ENCODE measurements around the gene COQ10A.

The COQ10A gene

GRCh38 chr12:56231184-56231582, 35.6 kb upstream of the COQ10A start:
- H3K9me3 ChIP-seq (ENCODE audit: insufficient read depth, low read length) = no peaks in the 10 kb centered on the region
- no peak overlapping the region for H3K27ac ChIP-seq (ENCODE audit: low read depth, low read length)
- no peaks in the 10 kb centered on the region for H3K27me3 ChIP-seq (ENCODE audit: low read length)
- no peak overlapping the region for H3K9ac ChIP-seq (ENCODE audit: low read length)
- no peaks in the 10 kb centered on the region for H3K36me3 ChIP-seq (ENCODE audit: low read length)
- H3K4me3 ChIP-seq (ENCODE audit: insufficient read depth, low read length, poor library complexity, severe bottlenecking) = no peak overlapping the region
- no peak for TF ChIP-seq EZH2phosphoT487 (conservative IDR thresholded peaks at IDR 0.05; ENCODE audit: low read length)
- TF ChIP-seq, protein P1, sequence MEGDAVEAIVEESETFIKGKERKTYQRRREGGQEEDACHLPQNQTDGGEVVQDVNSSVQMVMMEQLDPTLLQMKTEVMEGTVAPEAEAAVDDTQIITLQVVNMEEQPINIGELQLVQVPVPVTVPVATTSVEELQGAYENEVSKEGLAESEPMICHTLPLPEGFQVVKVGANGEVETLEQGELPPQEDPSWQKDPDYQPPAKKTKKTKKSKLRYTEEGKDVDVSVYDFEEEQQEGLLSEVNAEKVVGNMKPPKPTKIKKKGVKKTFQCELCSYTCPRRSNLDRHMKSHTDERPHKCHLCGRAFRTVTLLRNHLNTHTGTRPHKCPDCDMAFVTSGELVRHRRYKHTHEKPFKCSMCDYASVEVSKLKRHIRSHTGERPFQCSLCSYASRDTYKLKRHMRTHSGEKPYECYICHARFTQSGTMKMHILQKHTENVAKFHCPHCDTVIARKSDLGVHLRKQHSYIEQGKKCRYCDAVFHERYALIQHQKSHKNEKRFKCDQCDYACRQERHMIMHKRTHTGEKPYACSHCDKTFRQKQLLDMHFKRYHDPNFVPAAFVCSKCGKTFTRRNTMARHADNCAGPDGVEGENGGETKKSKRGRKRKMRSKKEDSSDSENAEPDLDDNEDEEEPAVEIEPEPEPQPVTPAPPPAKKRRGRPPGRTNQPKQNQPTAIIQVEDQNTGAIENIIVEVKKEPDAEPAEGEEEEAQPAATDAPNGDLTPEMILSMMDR (IDR thresholded peaks at IDR 0.05; ENCODE audit: insufficient read depth, low read length, poor library complexity, severe bottlenecking) = no peak
- no peaks in the 10 kb centered on the region for H4K20me1 ChIP-seq (ENCODE audit: low read depth, low read length)
- no peak overlapping the region for H2AFZ ChIP-seq (ENCODE audit: low read depth, low read length, severe bottlenecking)
- H3K79me2 ChIP-seq (ENCODE audit: insufficient read depth, low read length) = no peaks in the 10 kb centered on the region
- peaks cover 6% of the 10 kb centered on the region; the same call in 1 of the 2 replicates for H3F3A ChIP-seq (ENCODE audit: insufficient read depth)
- no peak overlapping the region for H3K4me2 ChIP-seq (ENCODE audit: low read depth, low read length, poor library complexity, severe bottlenecking)
- no peaks in the 10 kb centered on the region for H3K9me2 ChIP-seq (replicated peaks; ENCODE audit: insufficient read depth, low read length)

- H2AFZ ChIP-seq (ENCODE audit: low read depth, low read length, severe bottlenecking) = no peak overlapping the region
- H3K4me3 ChIP-seq (ENCODE audit: insufficient read depth, low read length, poor library complexity, severe bottlenecking) = no peak overlapping the region
These were observed 31.9 kb upstream of the COQ10A start for GRCh38 chr12:56234746-56235436.

DNA sequence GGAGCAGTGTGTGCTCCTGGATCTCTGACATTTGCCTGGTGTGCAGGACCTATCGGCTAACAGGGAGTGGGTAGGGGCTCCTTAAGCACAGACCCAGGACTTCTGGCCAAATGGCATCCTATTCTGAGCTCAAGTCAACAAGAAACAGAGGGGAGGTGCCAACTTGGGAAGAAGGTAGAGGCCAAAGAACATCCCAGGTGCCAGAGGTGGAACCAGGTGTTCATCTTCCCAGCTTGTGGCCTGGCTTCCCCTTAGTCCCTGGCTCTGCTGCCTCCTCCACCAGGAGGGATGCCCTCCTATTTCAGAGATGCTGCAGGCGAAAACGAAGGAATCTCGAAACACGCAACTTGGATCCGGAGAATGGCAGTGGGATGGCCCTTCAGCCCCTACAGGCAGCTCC, 30.7 kb upstream of the COQ10A start:
- no peak overlapping the region for H3K4me3 ChIP-seq (ENCODE audit: insufficient read depth, low read length, poor library complexity, severe bottlenecking)
- TF ChIP-seq, protein P1 (IDR thresholded peaks at IDR 0.05; ENCODE audit: insufficient read depth, low read length, poor library complexity, severe bottlenecking) = no peak
- no peak for TF ChIP-seq EZH2phosphoT487 (conservative IDR thresholded peaks at IDR 0.05; ENCODE audit: low read length)
- H2AFZ ChIP-seq (ENCODE audit: low read depth, low read length, severe bottlenecking) = no peak overlapping the region
- H3K9me2 ChIP-seq (replicated peaks; ENCODE audit: insufficient read depth, low read length) = no peaks in the 10 kb centered on the region
- H3K27ac ChIP-seq (ENCODE audit: low read depth, low read length) = no peak overlapping the region
- no peaks in the 10 kb centered on the region for H3K36me3 ChIP-seq (ENCODE audit: low read length)
- H3K9me3 ChIP-seq (ENCODE audit: insufficient read depth, low read length) = no peaks in the 10 kb centered on the region
- no peaks in the 10 kb centered on the region for H4K20me1 ChIP-seq (ENCODE audit: low read depth, low read length)
- H3F3A ChIP-seq (ENCODE audit: insufficient read depth) = peaks cover 6% of the 10 kb centered on the region; the same call in 1 of the 2 replicates
- H3K27me3 ChIP-seq (ENCODE audit: low read length) = no peaks in the 10 kb centered on the region
- no peak overlapping the region for H3K9ac ChIP-seq (ENCODE audit: low read length)
- no peak overlapping the region for H3K4me2 ChIP-seq (ENCODE audit: low read depth, low read length, poor library complexity, severe bottlenecking)
- no peaks in the 10 kb centered on the region for H3K79me2 ChIP-seq (ENCODE audit: insufficient read depth, low read length)

More at GRCh38 chr12:56234746-56235436, 31.9 kb upstream of the COQ10A start:
- Histone ChIP-seq H3K9me2 (replicated peaks; ENCODE audit: insufficient read depth, low read length) (no peaks in the 10 kb centered on the region), H3K9ac (ENCODE audit: low read length) (no peak overlapping the region), H3K27me3 (ENCODE audit: low read length) (no peaks in the 10 kb centered on the region), H3K36me3 (ENCODE audit: low read length) (no peaks in the 10 kb centered on the region), H3K27ac (ENCODE audit: low read depth, low read length) (no peak overlapping the region), H3K9me3 (ENCODE audit: insufficient read depth, low read length) (no peaks in the 10 kb centered on the region), H3F3A (ENCODE audit: insufficient read depth) (peaks cover 6% of the 10 kb centered on the region; the same call in 1 of the 2 replicates), H3K4me2 (ENCODE audit: low read depth, low read length, poor library complexity, severe bottlenecking) (no peak overlapping the region), H3K79me2 (ENCODE audit: insufficient read depth, low read length) (no peaks in the 10 kb centered on the region), H4K20me1 (ENCODE audit: low read depth, low read length) (no peaks in the 10 kb centered on the region)
- TF ChIP-seq EZH2phosphoT487 (conservative IDR thresholded peaks at IDR 0.05; ENCODE audit: low read length) = no peak
- TF ChIP-seq, protein P1 (IDR thresholded peaks at IDR 0.05; ENCODE audit: insufficient read depth, low read length, poor library complexity, severe bottlenecking) = no peak

Data from SU-DHL-6 (cell line).